Neuronal stem cell (in vitro differentiated cells): ENCODE data around the gene SPIN4.
A peak's percentile ranks its signal among the peaks of the same experiment; 100 is the strongest.

Experiments used
- DNase-seq: peaks from one replicate; pipeline ENCODE4 v3.0.0-alpha.2; 2013; ENCODE audit warnings: low spot score
- H2AFZ ChIP-seq: one replicate; pipeline ENCODE4 v1.6.1; 2013; ENCODE audit warnings: mild to moderate bottlenecking, low read length, inconsistent platforms
- H2AK5ac ChIP-seq: 2 replicates; pipeline ENCODE4 v1.6.1; 2013; ENCODE audit warnings: low read depth, mild to moderate bottlenecking, inconsistent platforms, low read length, moderate library complexity, mixed read lengths
- H2BK120ac ChIP-seq: 2 replicates; pipeline ENCODE4 v1.6.1; 2013; ENCODE audit warnings: low read depth, mild to moderate bottlenecking, inconsistent platforms, low read length, moderate library complexity, mixed read lengths
- H2BK12ac ChIP-seq: one replicate; pipeline ENCODE4 v1.6.1; 2013; ENCODE audit warnings: low read length, inconsistent platforms
- H2BK15ac ChIP-seq: 2 replicates; pipeline ENCODE4 v1.6.1; 2013; ENCODE audit warnings: mild to moderate bottlenecking, low read length, inconsistent platforms, mixed read lengths
- H2BK5ac ChIP-seq: one replicate; pipeline ENCODE4 v1.6.1; 2013; ENCODE audit warnings: inconsistent platforms, mild to moderate bottlenecking, low read length, moderate library complexity
- H3K14ac ChIP-seq: one replicate; pipeline ENCODE4 v1.6.1; 2013; ENCODE audit warnings: low read length, inconsistent platforms
- H3K18ac ChIP-seq: 2 replicates; pipeline ENCODE4 v1.6.1; 2013; ENCODE audit warnings: low read length, inconsistent platforms
- H3K23ac ChIP-seq: 2 replicates; pipeline ENCODE4 v1.6.1; 2013; ENCODE audit warnings: low read depth, mild to moderate bottlenecking, mixed read lengths, low read length, inconsistent platforms; ENCODE audit not compliant: poor library complexity
- H3K27ac ChIP-seq: replicated peaks from 3 replicates; pipeline ENCODE4 v1.5.1; 2013; ENCODE audit warnings: low read length, inconsistent platforms
- H3K27me3 ChIP-seq, 3 experiments: 2 replicates each; pipeline ENCODE4 v1.6.1; 2013; ENCODE audit warnings: low read length in 3 of 3, mild to moderate bottlenecking in 2 of 3, inconsistent platforms in 1 of 3, low read depth in 1 of 3, mixed read lengths in 1 of 3, moderate library complexity in 1 of 3; ENCODE audit not compliant: control insufficient read depth in 3 of 3, insufficient read depth in 3 of 3
- H3K36me3 ChIP-seq, 2 donors: replicated peaks in 1 of 2; 2 replicates each; pipeline ENCODE4 v1.6.1; 2013; ENCODE audit warnings: low read length in 2 of 2; ENCODE audit not compliant: control insufficient read depth in 2 of 2, insufficient read depth in 2 of 2
- H3K4ac ChIP-seq: 2 replicates; pipeline ENCODE4 v1.6.1; 2013; ENCODE audit warnings: inconsistent platforms, mild to moderate bottlenecking, low read length, moderate library complexity
- H3K4me1 ChIP-seq, 2 donors: 1 replicate in 1 of 2; 2 replicates in 1 of 2; pipeline ENCODE4 v1.6.1; 2013; ENCODE audit warnings: low read length in 2 of 2, low read depth in 1 of 2; ENCODE audit not compliant: control insufficient read depth in 2 of 2, insufficient read depth in 1 of 2
- H3K4me2 ChIP-seq: one replicate; pipeline ENCODE4 v1.6.1; 2013; ENCODE audit warnings: mild to moderate bottlenecking, low read length, inconsistent platforms; ENCODE audit not compliant: insufficient read depth, poor library complexity, severe bottlenecking
- H3K4me3 ChIP-seq, 2 donors: 2 replicates each; pipeline ENCODE4 v1.5.1; 2013; ENCODE audit warnings: low read length in 2 of 2, mild to moderate bottlenecking in 2 of 2, inconsistent platforms in 1 of 2, moderate library complexity in 1 of 2
- H3K79me1 ChIP-seq: one replicate; pipeline ENCODE4 v1.6.1; 2013; ENCODE audit warnings: low read depth, mild to moderate bottlenecking, inconsistent platforms, low read length, moderate library complexity
- H3K9ac ChIP-seq: one replicate; pipeline ENCODE4 v1.6.1; 2013; ENCODE audit warnings: mild to moderate bottlenecking, low read depth, low read length, inconsistent platforms; ENCODE audit not compliant: poor library complexity
- H3K9me3 ChIP-seq, 2 donors: replicated peaks in 1 of 2; 2 replicates each; pipeline versions ENCODE3 to v1.6.1; 2013; ENCODE audit warnings: low read length in 2 of 2, mild to moderate bottlenecking in 2 of 2, inconsistent platforms in 1 of 2, low read depth in 1 of 2, mixed read lengths in 1 of 2, moderate library complexity in 1 of 2; ENCODE audit not compliant: control insufficient read depth in 2 of 2, insufficient read depth in 1 of 2
- H4K8ac ChIP-seq: one replicate; pipeline ENCODE4 v1.6.1; 2013; ENCODE audit warnings: low read depth, mild to moderate bottlenecking, inconsistent platforms, low read length, moderate library complexity
- H4K91ac ChIP-seq: one replicate; pipeline ENCODE4 v1.6.1; 2013; ENCODE audit warnings: low read length, low read depth, mild to moderate bottlenecking, inconsistent platforms; ENCODE audit not compliant: poor library complexity
- WGBS, 2 donors: extraction: QIAGEN DNeasy Blood & Tissue Kit; methylation state at CpG; one replicate each; pipeline ENCODE4 v1.1.7; 2013; ENCODE audit warnings: missing lambda C conversion rate in 2 of 2, mixed read lengths in 1 of 2; ENCODE audit not compliant: insufficient read length in 2 of 2, insufficient replicate concordance in 1 of 2; ENCODE audit errors: extremely low coverage in 2 of 2; 5-methylcytosine and 5-hydroxymethylcytosine counted together

The SPIN4 gene

DNA sequence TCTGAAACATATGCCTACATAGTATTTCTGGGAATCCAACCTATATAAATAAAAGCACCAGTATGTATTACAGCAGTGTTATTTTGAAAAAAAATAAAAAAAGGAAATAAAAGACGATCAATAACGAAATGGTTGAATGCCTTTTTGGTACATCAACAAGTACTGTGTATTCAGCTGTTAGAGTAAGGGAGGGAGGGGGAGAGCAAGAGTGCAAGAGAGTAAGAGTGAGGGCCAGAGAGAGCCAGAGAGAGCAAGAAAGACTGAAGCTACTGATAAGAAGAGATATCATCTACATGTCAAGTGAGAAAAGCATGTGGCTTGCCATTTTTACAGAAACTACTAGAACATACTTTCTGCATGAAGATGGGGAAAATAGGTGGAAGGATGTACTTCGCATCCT, 1.8 kb downstream of the SPIN4 start:
- no peak overlapping the region for H2BK5ac ChIP-seq
- no peaks in the 10 kb centered on the region for H3K79me1 ChIP-seq
- H3K36me3 ChIP-seq, result peaks cover 0 to 3% of the 10 kb centered on the region in 2 donors
- no CpG with 5 or more reads among the region's 3 CpGs for WGBS, 2 donors
- H3K4me3 ChIP-seq, result peak overlapping the region in 1 of 2 donors; percentile 75
- peaks cover 0 to 1% of the 10 kb centered on the region in 2 donors for H3K4me1 ChIP-seq
- no peak overlapping the region for H3K14ac ChIP-seq
- H3K9me3 ChIP-seq, result no peaks in the 10 kb centered on the region
- H3K4ac ChIP-seq, result no peak overlapping the region
- H3K23ac ChIP-seq, result no peak overlapping the region
- H3K9ac ChIP-seq, result no peak overlapping the region
- H3K18ac ChIP-seq, result no peak overlapping the region
- no peak for DNase-seq
- H2BK12ac ChIP-seq, result no peak overlapping the region
- H2BK15ac ChIP-seq, result no peak overlapping the region
- no peak overlapping the region for H4K91ac ChIP-seq
- no peaks in the 10 kb centered on the region for H3K27me3 ChIP-seq
- no peak overlapping the region for H3K27ac ChIP-seq
- H4K8ac ChIP-seq, result no peak overlapping the region
- no peak overlapping the region for H2AK5ac ChIP-seq
- H2AFZ ChIP-seq, result no peak overlapping the region
- H2BK120ac ChIP-seq, result no peak overlapping the region
- H3K4me2 ChIP-seq, result no peak overlapping the region

DNA sequence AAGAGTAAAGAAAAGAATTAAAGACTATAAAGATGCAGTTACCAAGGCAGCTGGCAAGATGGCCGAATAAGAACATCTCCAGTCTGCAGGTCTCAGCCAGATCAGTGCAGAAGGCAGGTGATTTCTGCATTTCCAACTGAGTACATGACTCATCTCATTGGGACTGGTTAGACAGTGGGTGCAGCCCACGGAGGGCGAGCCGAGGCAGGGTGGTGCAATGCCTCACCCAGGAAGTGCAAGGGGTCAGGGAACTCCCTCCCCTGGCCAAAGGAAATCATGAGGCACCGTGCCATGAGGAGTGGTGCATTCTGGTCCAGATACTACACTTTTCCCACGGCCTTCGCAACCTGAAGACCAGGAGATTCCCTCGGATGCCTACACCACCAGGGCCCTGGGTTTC, 20.5 kb downstream of the SPIN4 start:
- Histone ChIP-seq H2BK12ac (no peak overlapping the region), H3K4me3 (no peak overlapping the region), H3K4me2 (no peak overlapping the region), H2AK5ac (no peak overlapping the region), H3K36me3 (peaks cover 0 to 3% of the 10 kb centered on the region in 2 donors), H3K18ac (no peak overlapping the region), H3K23ac (no peak overlapping the region), H3K27ac (no peak overlapping the region), H3K14ac (no peak overlapping the region), H3K27me3 (no peaks in the 10 kb centered on the region), H2BK5ac (no peak overlapping the region), H2BK15ac (no peak overlapping the region), H3K79me1 (no peaks in the 10 kb centered on the region), H3K9me3 (no peaks in the 10 kb centered on the region), H4K91ac (no peak overlapping the region), H2BK120ac (no peak overlapping the region), H4K8ac (no peak overlapping the region), H3K9ac (no peak overlapping the region), H2AFZ (no peak overlapping the region), H3K4me1 (no peaks in the 10 kb centered on the region), H3K4ac (no peak overlapping the region)
- DNase-seq, result no peak
- no CpG with 5 or more reads among the region's 8 CpGs for WGBS, 2 donors

DNA sequence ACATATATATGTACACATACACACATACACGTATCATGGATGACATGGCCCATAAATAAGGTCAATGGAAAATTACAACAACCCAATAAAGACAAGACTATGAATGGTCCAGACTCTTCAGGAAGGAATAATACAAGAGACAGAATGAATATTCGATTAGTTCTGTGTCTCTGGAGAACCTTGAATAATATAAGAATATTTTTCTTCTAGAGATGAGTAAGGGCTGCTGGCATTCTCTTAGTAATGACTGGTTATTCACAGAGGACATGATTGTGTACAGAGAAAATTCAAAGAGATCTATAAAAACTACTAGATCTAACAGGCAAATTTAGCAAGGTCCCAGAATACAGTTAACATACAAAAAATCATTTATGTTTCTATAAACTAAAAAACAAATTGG, 23.3 kb downstream of the SPIN4 start:
- no peak for DNase-seq
- Histone ChIP-seq H2BK12ac (no peak overlapping the region), H2AK5ac (no peak overlapping the region), H2BK5ac (no peak overlapping the region), H3K23ac (no peak overlapping the region), H3K4me2 (no peak overlapping the region), H3K9me3 (no peaks in the 10 kb centered on the region), H3K4me1 (no peaks in the 10 kb centered on the region), H3K4ac (no peak overlapping the region), H3K14ac (no peak overlapping the region), H3K27ac (no peak overlapping the region), H3K4me3 (no peak overlapping the region), H2AFZ (no peak overlapping the region), H3K36me3 (peaks cover 0 to 3% of the 10 kb centered on the region in 2 donors), H4K8ac (no peak overlapping the region), H3K9ac (no peak overlapping the region), H4K91ac (no peak overlapping the region), H3K27me3 (no peaks in the 10 kb centered on the region), H3K79me1 (no peaks in the 10 kb centered on the region), H2BK15ac (no peak overlapping the region), H2BK120ac (no peak overlapping the region), H3K18ac (no peak overlapping the region)
- no CpG with 5 or more reads among the region's 2 CpGs for WGBS, 2 donors

GRCh38 chrX:63299596-63299995, 51.5 kb downstream of the SPIN4 start:
- Histone ChIP-seq H4K91ac (no peak overlapping the region), H3K9ac (no peak overlapping the region), H2BK5ac (no peak overlapping the region), H2BK15ac (no peak overlapping the region), H3K27ac (no peak overlapping the region), H2AK5ac (no peak overlapping the region), H3K23ac (no peak overlapping the region), H2BK12ac (no peak overlapping the region), H3K27me3 (no peaks in the 10 kb centered on the region), H3K14ac (no peak overlapping the region), H3K9me3 (peaks cover 0 to 2% of the 10 kb centered on the region in 2 donors), H3K36me3 (no peaks in the 10 kb centered on the region), H3K4me3 (no peak overlapping the region), H3K4ac (no peak overlapping the region), H3K18ac (no peak overlapping the region), H3K79me1 (no peaks in the 10 kb centered on the region), H4K8ac (no peak overlapping the region), H2AFZ (no peak overlapping the region), H3K4me1 (no peaks in the 10 kb centered on the region), H2BK120ac (no peak overlapping the region), H3K4me2 (no peak overlapping the region)
- no peak for DNase-seq
- no CpG with 5 or more reads among the region's 13 CpGs for WGBS, 2 donors
